Esophagus muscularis mucosa (tissue), 4 donors: ENCODE data around the gene SMIM21. TPM values are rescaled to one million over a fixed set of nuclear protein-coding genes. Genes with fewer than 3 reads are reported as not detected.

ENCODE experiments used
- DNase-seq: peaks from one replicate; pipeline ENCODE4 v3.0.0-alpha.2; 2017; ENCODE audit errors: extremely low spot score
- H3K27ac ChIP-seq, 4 donors: fragments of 200-600 bp; sonication (generic); replicated peaks in 1 of 4; 1 replicate in 3 of 4; 2 replicates in 1 of 4; pipeline ENCODE4 v1.5.1; 2016 to 2019; ENCODE audit warnings: mild to moderate bottlenecking in 1 of 4
- H3K27me3 ChIP-seq, 4 donors: fragments of 200-600 bp; sonication (generic); one replicate each; pipeline versions ENCODE4 v1.5.1 to v1.6.0; 2016 to 2019
- H3K36me3 ChIP-seq, 4 donors: fragments of 200-600 bp; sonication (generic); one replicate each; pipeline ENCODE4 v1.5.1; 2016 to 2019
- H3K4me1 ChIP-seq, 4 donors: fragments of 200-600 bp; sonication (generic); one replicate each; pipeline ENCODE4 v1.5.1; 2016 to 2019
- H3K4me3 ChIP-seq, 4 donors: fragments of 200-600 bp; sonication (generic); 1 replicate in 2 of 4; 2 replicates in 2 of 4; pipeline ENCODE4 v1.5.1; 2016 to 2019; ENCODE audit warnings: mild to moderate bottlenecking in 4 of 4, moderate library complexity in 1 of 4
- H3K9me3 ChIP-seq, 4 donors: fragments of 200-600 bp; sonication (generic); 1 replicate in 3 of 4; 2 replicates in 1 of 4; pipeline ENCODE4 v1.5.1; 2016 to 2019
- CTCF ChIP-seq, 3 experiments: fragments of 200-600 bp in 2 of 3; fragments of 450-650 bp in 1 of 3; sonication (generic) in 2 of 3; IDR thresholded peaks; one replicate each; pipeline ENCODE4 v1.5.1; 2017 to 2019; ENCODE audit warnings: antibody characterized with exemption in 3 of 3, mild to moderate bottlenecking in 2 of 3, moderate library complexity in 1 of 3
- EP300 ChIP-seq: sonication (generic); formaldehyde crosslinking; IDR thresholded peaks from one replicate; pipeline ENCODE4 v1.6.1; 2017; ENCODE audit warnings: antibody characterized with exemption
- POLR2A ChIP-seq: fragments of 450-650 bp; IDR thresholded peaks from one replicate; pipeline ENCODE4 v1.6.1; 2017; ENCODE audit warnings: antibody characterized with exemption, moderate library complexity, mild to moderate bottlenecking, low read depth
- POLR2AphosphoS5 ChIP-seq, 2 donors: sonication (generic); formaldehyde crosslinking; IDR thresholded peaks; one replicate each; pipeline ENCODE4 v1.6.1; 2017; ENCODE audit warnings: antibody characterized with exemption in 2 of 2
- WGBS: methylation state at CpG from one replicate; pipeline ENCODE4 v1.1.5; 2018; 5-methylcytosine and 5-hydroxymethylcytosine counted together
- intact Hi-C: fragments of 100-400 bp; cut with DNase I; formaldehyde crosslinking; loops from one replicate; pipeline ENCODE4 v1.15.1; 2023
- total RNA-seq, 4 donors: library from RNA; depleted of rRNA; stranded (reverse); fragments of >200 nt; gene quantifications; one replicate each; pipeline versions ENCODE4 v1.1.0 to v1.2.1, GENCODE V29; 2016

SMIM21 gene
- total RNA-seq, 4 donors from 2014 or later, result not detected

GRCh38 chr18:75450906-75451305 is 23.4 kb upstream of the SMIM21 start:
- H3K27ac ChIP-seq, result no peak overlapping the region
- peaks cover 6 to 12% (median 10%) of the 10 kb centered on the region in 4 donors for H3K4me1 ChIP-seq
- no peak for DNase-seq
- H3K4me3 ChIP-seq, result no peak overlapping the region
- TF ChIP-seq POLR2AphosphoS5 (IDR thresholded peaks at IDR 0.05) (no peak), CTCF (IDR thresholded peaks at IDR 0.05) (no peak), POLR2A (no peak), EP300 (no peak)
- no peaks in the 10 kb centered on the region for H3K9me3 ChIP-seq
- WGBS, result 64% methylated on average over 3 of the region's 3 CpGs
- intact Hi-C loops, result no loop called here
- no peaks in the 10 kb centered on the region for H3K27me3 ChIP-seq
- H3K36me3 ChIP-seq, result no peaks in the 10 kb centered on the region

- no peaks in the 10 kb centered on the region for H3K4me1 ChIP-seq
- TF ChIP-seq POLR2AphosphoS5 (IDR thresholded peaks at IDR 0.05), result no peak
- TF ChIP-seq POLR2A, result no peak
- TF ChIP-seq CTCF (IDR thresholded peaks at IDR 0.05), result no peak
- TF ChIP-seq EP300, result no peak
- no peak for DNase-seq
- no peaks in the 10 kb centered on the region for H3K36me3 ChIP-seq
- intact Hi-C loops, result no loop called here
- H3K27ac ChIP-seq, result no peak overlapping the region
- no peaks in the 10 kb centered on the region for H3K27me3 ChIP-seq
- WGBS, result 94% methylated on average over 5 of the region's 5 CpGs
- H3K9me3 ChIP-seq, result no peaks in the 10 kb centered on the region
- H3K4me3 ChIP-seq, result no peak overlapping the region
Measured at GRCh38 chr18:75441896-75442295, 14.4 kb upstream of the SMIM21 start.

- TF ChIP-seq POLR2AphosphoS5 (IDR thresholded peaks at IDR 0.05), result no peak
- TF ChIP-seq EP300, result no peak
- no peak for TF ChIP-seq POLR2A
- TF ChIP-seq CTCF (IDR thresholded peaks at IDR 0.05), result no peak
- WGBS, result 85% methylated on average over 4 of the region's 4 CpGs
- Histone ChIP-seq H3K9me3 (no peaks in the 10 kb centered on the region), H3K27ac (no peak overlapping the region), H3K27me3 (no peaks in the 10 kb centered on the region), H3K4me1 (no peaks in the 10 kb centered on the region), H3K4me3 (no peak overlapping the region), H3K36me3 (no peaks in the 10 kb centered on the region)
- intact Hi-C loops, result no loop called here
- no peak for DNase-seq
Measured at GRCh38 chr18:75439348-75439747, 11.8 kb upstream of the SMIM21 start.

- no peaks in the 10 kb centered on the region for H3K9me3 ChIP-seq
- WGBS, result 60% methylated on average over 3 of the region's 3 CpGs
- intact Hi-C loops, result no loop called here
- TF ChIP-seq CTCF (IDR thresholded peaks at IDR 0.05) (no peak), EP300 (no peak), POLR2A (no peak), POLR2AphosphoS5 (IDR thresholded peaks at IDR 0.05) (no peak)
- H3K27ac ChIP-seq, result no peak overlapping the region
- no peaks in the 10 kb centered on the region for H3K36me3 ChIP-seq
- no peak for DNase-seq
- H3K4me1 ChIP-seq, result no peaks in the 10 kb centered on the region
- no peak overlapping the region for H3K4me3 ChIP-seq
- H3K27me3 ChIP-seq, result no peaks in the 10 kb centered on the region
Measured at GRCh38 chr18:75438891-75439290, 11.4 kb upstream of the SMIM21 start.

GRCh38 chr18:75437979-75438378 is 10.5 kb upstream of the SMIM21 start:
- no peak for TF ChIP-seq CTCF (IDR thresholded peaks at IDR 0.05)
- no peak for TF ChIP-seq POLR2A
- no peak for TF ChIP-seq EP300
- no peak for TF ChIP-seq POLR2AphosphoS5 (IDR thresholded peaks at IDR 0.05)
- Histone ChIP-seq H3K9me3 (no peaks in the 10 kb centered on the region), H3K27me3 (no peaks in the 10 kb centered on the region), H3K27ac (no peak overlapping the region), H3K36me3 (no peaks in the 10 kb centered on the region), H3K4me3 (no peak overlapping the region), H3K4me1 (no peaks in the 10 kb centered on the region)
- 89% methylated on average over 3 of the region's 3 CpGs for WGBS
- intact Hi-C loops, result no loop called here
- DNase-seq, result peak; percentile 80
